ENCODE results near the gene COL6A1.

- TF ChIP-seq CTCF (CRISPR knock-in tag; IDR thresholded peaks at IDR 0.05) (no peak), ZNF468 (CRISPR knock-in tag; IDR thresholded peaks at IDR 0.05) (no peak), ZBTB2 (CRISPR knock-in tag; IDR thresholded peaks at IDR 0.05; ENCODE audit: low read depth) (no peak), ZNF660 (CRISPR knock-in tag; IDR thresholded peaks at IDR 0.05; ENCODE audit: borderline replicate concordance, low read depth) (no peak), MEF2D (CRISPR knock-in tag; IDR thresholded peaks at IDR 0.05) (no peak), GLI4 (CRISPR knock-in tag; IDR thresholded peaks at IDR 0.05; ENCODE audit: borderline replicate concordance) (no peak), SOX6 (IDR thresholded peaks at IDR 0.05) (no peak), SOX6 (CRISPR knock-in tag; IDR thresholded peaks at IDR 0.05) (no peak), SP2 (CRISPR knock-in tag; IDR thresholded peaks at IDR 0.05) (no peak)
Observed at GRCh38 chr21:46037331-46038325, 56.1 kb downstream of the COL6A1 start.

All from HepG2 (cell line).